Ascending aorta (tissue), 2 donors: ENCODE data around the gene CARNS1. TPM values are rescaled to one million over a fixed set of nuclear protein-coding genes. Genes with fewer than 3 reads are reported as not detected.

Experiments
- DNase-seq, 2 donors: peaks; one replicate each; pipeline ENCODE4 v3.0.0-alpha.2; 2019; ENCODE audit warnings: low spot score in 2 of 2
- H3K27ac ChIP-seq, 2 donors: fragments of 200-600 bp; sonication (generic); one replicate each; pipeline ENCODE4 v1.5.1; 2016 to 2017; ENCODE audit warnings: mild to moderate bottlenecking in 1 of 2
- H3K27me3 ChIP-seq: fragments of 200-600 bp; sonication (generic); one replicate; pipeline ENCODE4 v1.5.1; 2017
- H3K36me3 ChIP-seq, 2 donors: fragments of 200-600 bp; sonication (generic); one replicate each; pipeline ENCODE4 v1.5.1; 2016
- H3K4me1 ChIP-seq, 2 donors: fragments of 200-600 bp; sonication (generic); one replicate each; pipeline ENCODE4 v1.5.1; 2016 to 2017; ENCODE audit warnings: mild to moderate bottlenecking in 1 of 2
- H3K4me3 ChIP-seq, 2 donors: fragments of 200-600 bp; sonication (generic); one replicate each; pipeline ENCODE4 v1.5.1; 2016 to 2017; ENCODE audit warnings: mild to moderate bottlenecking in 1 of 2
- H3K9me3 ChIP-seq, 2 donors: fragments of 200-600 bp; sonication (generic); one replicate each; pipeline ENCODE4 v1.5.1; 2016
- intact Hi-C: fragments of 100-400 bp; cut with DNase I; formaldehyde crosslinking; loops from one replicate; pipeline ENCODE4 v1.15.1; 2023
- total RNA-seq: library from RNA; depleted of rRNA; stranded (reverse); fragments of >200 nt; gene quantifications from one replicate; pipeline ENCODE4 v1.1.0, GENCODE V29; 2016
- TF ChIP-seq, protein P1 (sequence below), 3 experiments: fragments of 200-600 bp in 2 of 3; fragments of 450-650 bp in 1 of 3; sonication (generic) in 2 of 3; IDR thresholded peaks; one replicate each; pipeline ENCODE4 v1.5.1; 2016 to 2019; ENCODE audit warnings: antibody characterized with exemption in 3 of 3, mild to moderate bottlenecking in 1 of 3, moderate library complexity in 1 of 3

The CARNS1 gene
- total RNA-seq, 1 donor from 2014 or later, result 6.0 TPM

- no peaks in the 10 kb centered on the region for H3K9me3 ChIP-seq
- H3K4me1 ChIP-seq, result peaks cover 5 to 25% of the 10 kb centered on the region in 2 donors
- peak overlapping the region in 1 of 2 donors; percentile 69 for H3K4me3 ChIP-seq
- TF ChIP-seq, protein P1, sequence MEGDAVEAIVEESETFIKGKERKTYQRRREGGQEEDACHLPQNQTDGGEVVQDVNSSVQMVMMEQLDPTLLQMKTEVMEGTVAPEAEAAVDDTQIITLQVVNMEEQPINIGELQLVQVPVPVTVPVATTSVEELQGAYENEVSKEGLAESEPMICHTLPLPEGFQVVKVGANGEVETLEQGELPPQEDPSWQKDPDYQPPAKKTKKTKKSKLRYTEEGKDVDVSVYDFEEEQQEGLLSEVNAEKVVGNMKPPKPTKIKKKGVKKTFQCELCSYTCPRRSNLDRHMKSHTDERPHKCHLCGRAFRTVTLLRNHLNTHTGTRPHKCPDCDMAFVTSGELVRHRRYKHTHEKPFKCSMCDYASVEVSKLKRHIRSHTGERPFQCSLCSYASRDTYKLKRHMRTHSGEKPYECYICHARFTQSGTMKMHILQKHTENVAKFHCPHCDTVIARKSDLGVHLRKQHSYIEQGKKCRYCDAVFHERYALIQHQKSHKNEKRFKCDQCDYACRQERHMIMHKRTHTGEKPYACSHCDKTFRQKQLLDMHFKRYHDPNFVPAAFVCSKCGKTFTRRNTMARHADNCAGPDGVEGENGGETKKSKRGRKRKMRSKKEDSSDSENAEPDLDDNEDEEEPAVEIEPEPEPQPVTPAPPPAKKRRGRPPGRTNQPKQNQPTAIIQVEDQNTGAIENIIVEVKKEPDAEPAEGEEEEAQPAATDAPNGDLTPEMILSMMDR (IDR thresholded peaks at IDR 0.05), result no peak
- H3K36me3 ChIP-seq, result no peaks in the 10 kb centered on the region
- DNase-seq, result no peak
- peak overlapping the region; percentile 63 to 71 for H3K27ac ChIP-seq
- intact Hi-C loops, result no loop called here
- no peaks in the 10 kb centered on the region for H3K27me3 ChIP-seq
Measured at GRCh38 chr11:67466962-67467771, 51.7 kb downstream of the CARNS1 start.

DNA sequence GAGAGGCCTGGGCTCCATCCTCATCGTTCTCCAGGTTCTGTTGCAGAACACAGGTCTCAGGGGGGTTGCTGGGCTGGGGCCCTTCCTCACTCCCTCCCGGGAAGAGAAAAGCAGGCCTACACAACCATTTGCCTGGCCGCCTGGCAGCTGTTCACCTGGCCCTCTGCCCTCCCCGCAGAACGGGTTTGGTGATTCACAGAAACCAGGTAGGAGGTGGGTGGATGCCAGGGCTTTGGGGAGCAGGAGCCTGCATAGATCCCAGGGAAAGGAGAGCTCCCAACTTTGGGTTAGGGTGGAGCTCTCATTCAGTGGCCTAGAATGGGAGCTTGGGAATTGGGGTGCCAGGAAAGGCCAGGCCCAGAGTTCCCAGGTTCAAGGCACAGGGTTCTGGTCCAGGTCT lies 52.6 kb downstream of the CARNS1 start:
- TF ChIP-seq, protein P1 (IDR thresholded peaks at IDR 0.05), result no peak
- peak overlapping the region; percentile 63 to 71 for H3K27ac ChIP-seq
- H3K9me3 ChIP-seq, result no peaks in the 10 kb centered on the region
- no peaks in the 10 kb centered on the region for H3K36me3 ChIP-seq
- peaks cover 5 to 25% of the 10 kb centered on the region in 2 donors for H3K4me1 ChIP-seq
- DNase-seq, result no peak
- intact Hi-C loops, result no loop called here
- H3K4me3 ChIP-seq, result peak overlapping the region; percentile 61 to 69
- no peaks in the 10 kb centered on the region for H3K27me3 ChIP-seq

- intact Hi-C loops, result no loop called here
- TF ChIP-seq, protein P1 (IDR thresholded peaks at IDR 0.05), result no peak
- Histone ChIP-seq H3K4me3 (peak overlapping the region; percentile 61 to 69), H3K27me3 (no peaks in the 10 kb centered on the region), H3K9me3 (no peaks in the 10 kb centered on the region), H3K36me3 (no peaks in the 10 kb centered on the region), H3K4me1 (peaks cover 5 to 25% of the 10 kb centered on the region in 2 donors), H3K27ac (peak overlapping the region; percentile 63 to 71)
- no peak for DNase-seq
Measured at GRCh38 chr11:67468456-67468758, 52.9 kb downstream of the CARNS1 start.

- no peaks in the 10 kb centered on the region for H3K9me3 ChIP-seq
- H3K4me1 ChIP-seq, result peaks cover 5 to 21% of the 10 kb centered on the region in 2 donors
- H3K27me3 ChIP-seq, result no peaks in the 10 kb centered on the region
- peak within 1 kb of the TSS; percentile 71 to 89 for H3K27ac ChIP-seq
- peak; percentile 58 to 95 for DNase-seq
- peak within 1 kb of the TSS; percentile 61 to 69 for H3K4me3 ChIP-seq
- TF ChIP-seq, protein P1 (IDR thresholded peaks at IDR 0.05), result peak; percentile 59 to 64 (median 61)
- no peaks in the 10 kb centered on the region for H3K36me3 ChIP-seq
- intact Hi-C loops, result loop anchor here (1.0 kb wide), 5 partner anchors 13 to 68 kb away; partner anchors contain the start of genes CORO1B, PITPNM1, PPP1CA and RPS6KB2
Measured at GRCh38 chr11:67468759-67469507, 53.5 kb downstream of the CARNS1 start, which contains the start of gene TMEM134. Gene TMEM134 (minus strand): TSS chr11:67469251. CDS start chr11:67469192, 59 bp downstream.

DNA sequence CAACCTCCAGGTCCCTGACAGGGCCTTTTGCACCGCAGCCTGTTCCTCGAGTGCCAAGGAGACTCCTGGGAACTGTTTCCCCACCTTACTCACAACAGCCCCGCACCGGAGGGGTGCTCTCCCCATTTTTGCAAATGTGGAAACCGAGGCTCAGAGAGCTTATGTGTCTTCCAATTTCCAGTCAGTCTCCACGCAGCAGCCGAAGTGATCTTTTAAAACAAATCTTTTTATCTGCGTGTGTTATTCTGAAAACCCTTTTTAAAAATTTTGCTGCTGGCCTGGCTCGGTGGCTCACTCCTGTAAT lies 54.0 kb downstream of the CARNS1 start:
- Histone ChIP-seq H3K27ac (peak overlapping the region; percentile 71 to 89), H3K4me3 (peak overlapping the region; percentile 61 to 69), H3K4me1 (peaks cover 0 to 16% of the 10 kb centered on the region in 2 donors), H3K9me3 (no peaks in the 10 kb centered on the region), H3K36me3 (no peaks in the 10 kb centered on the region), H3K27me3 (no peaks in the 10 kb centered on the region)
- TF ChIP-seq, protein P1 (IDR thresholded peaks at IDR 0.05), result no peak
- no peak for DNase-seq
- intact Hi-C loops, result loop anchor here (1.0 kb wide), 5 partner anchors 13 to 68 kb away; partner anchors contain the start of genes CORO1B, PITPNM1, PPP1CA and RPS6KB2
